SK-N-MC (cell line): ENCODE data around the gene ARVCF.

Experiments
- DNase-seq: peaks from one replicate; pipeline ENCODE4 v3.0.0-alpha.2; 2011; ENCODE audit warnings: low read depth, low spot score
- H3K27ac ChIP-seq: fragments of 200-600 bp; sonication (generic); 2 replicates; pipeline ENCODE4 v1.5.1; 2016; ENCODE audit warnings: mixed run types
- H3K36me3 ChIP-seq: fragments of 200-600 bp; sonication (generic); 2 replicates; pipeline ENCODE4 v1.6.1; 2017; ENCODE audit warnings: antibody characterized with exemption, low read length, mixed read lengths; ENCODE audit not compliant: insufficient read depth
- H3K4me3 ChIP-seq: fragments of 200-600 bp; sonication (generic); 2 replicates; pipeline ENCODE4 v1.5.1; 2016
- H3K9ac ChIP-seq: fragments of 200-600 bp; sonication (generic); 2 replicates; pipeline ENCODE4 v1.8.0; 2017; ENCODE audit warnings: mixed run types, mixed read lengths; ENCODE audit not compliant: insufficient read length
- H3K9me3 ChIP-seq: fragments of 200-600 bp; sonication (generic); 2 replicates; pipeline ENCODE4 v1.6.1; 2017; ENCODE audit warnings: low read depth, mild to moderate bottlenecking, antibody characterized with exemption, low read length, moderate library complexity, mixed read lengths
- EZH2 ChIP-seq: fragments of 200-600 bp; sonication (generic); IDR thresholded peaks from one replicate; pipeline ENCODE4 v1.6.1; 2017; ENCODE audit warnings: antibody characterized with exemption
- FOXP2 ChIP-seq: optimal IDR thresholded peaks from 2 replicates; pipeline ENCODE3; 2011; ENCODE audit warnings: mild to moderate bottlenecking, moderate library complexity; ENCODE audit not compliant: insufficient read depth; ENCODE audit errors: extremely low read length, control extremely low read depth
- POLR2AphosphoS5 ChIP-seq: IDR thresholded peaks from 2 replicates; pipeline ENCODE4 v1.6.1; 2012; ENCODE audit warnings: mild to moderate bottlenecking, low read depth, low read length, borderline replicate concordance

ARVCF gene

GRCh38 chr22:20054485-20054884, 37.9 kb upstream of the ARVCF start:
- Histone ChIP-seq H3K9ac (no peak overlapping the region), H3K36me3 (no peaks in the 10 kb centered on the region), H3K27ac (no peak overlapping the region), H3K4me3 (no peak overlapping the region), H3K9me3 (no peaks in the 10 kb centered on the region)
- TF ChIP-seq EZH2: no peak
- TF ChIP-seq FOXP2: no peak
- no peak for TF ChIP-seq POLR2AphosphoS5
- no peak for DNase-seq

- no peak overlapping the region for H3K27ac ChIP-seq
- DNase-seq: no peak
- H3K36me3 ChIP-seq: 0 out of 2 replicates have a peak, but pooled peaks cover 2% of the 10 kb centered on the region
- TF ChIP-seq EZH2 (no peak), FOXP2 (no peak), POLR2AphosphoS5 (no peak)
- no peaks in the 10 kb centered on the region for H3K9me3 ChIP-seq
- H3K9ac ChIP-seq: no peak overlapping the region
- no peak overlapping the region for H3K4me3 ChIP-seq
Measured at GRCh38 chr22:20054034-20054427, 37.4 kb upstream of the ARVCF start.

GRCh38 chr22:20053407-20054033, 36.9 kb upstream of the ARVCF start:
- no peak for TF ChIP-seq POLR2AphosphoS5
- H3K9ac ChIP-seq: no peak overlapping the region
- H3K9me3 ChIP-seq: no peaks in the 10 kb centered on the region
- DNase-seq: no peak
- H3K27ac ChIP-seq: no peak overlapping the region
- H3K36me3 ChIP-seq: 0 out of 2 replicates have a peak, but pooled peaks cover 3% of the 10 kb centered on the region
- H3K4me3 ChIP-seq: no peak overlapping the region

- TF ChIP-seq FOXP2 (no peak), POLR2AphosphoS5 (no peak), EZH2 (no peak)
- DNase-seq: no peak
- no peaks in the 10 kb centered on the region for H3K9me3 ChIP-seq
- no peak overlapping the region for H3K9ac ChIP-seq
- H3K36me3 ChIP-seq: peaks cover 6% of the 10 kb centered on the region; the same call in 1 of the 2 replicates
- H3K4me3 ChIP-seq: no peak overlapping the region
- H3K27ac ChIP-seq: no peak overlapping the region
Measured at GRCh38 chr22:20052309-20053259, 36.0 kb upstream of the ARVCF start.

- no peak overlapping the region for H3K9ac ChIP-seq
- TF ChIP-seq POLR2AphosphoS5 (no peak), FOXP2 (no peak), EZH2 (no peak)
- no peaks in the 10 kb centered on the region for H3K9me3 ChIP-seq
- H3K27ac ChIP-seq: no peak overlapping the region
- no peak for DNase-seq
- H3K36me3 ChIP-seq: peaks cover 6% of the 10 kb centered on the region; the same call in 1 of the 2 replicates
- no peak overlapping the region for H3K4me3 ChIP-seq
Measured at GRCh38 chr22:20051927-20052308, 35.3 kb upstream of the ARVCF start.

- H3K9me3 ChIP-seq: no peaks in the 10 kb centered on the region
- H3K27ac ChIP-seq: no peak overlapping the region
- peaks cover 6% of the 10 kb centered on the region; the same call in 1 of the 2 replicates for H3K36me3 ChIP-seq
- H3K4me3 ChIP-seq: no peak overlapping the region
- TF ChIP-seq EZH2: no peak
- H3K9ac ChIP-seq: no peak overlapping the region
- no peak for DNase-seq
Measured at GRCh38 chr22:20046730-20047129, 30.1 kb upstream of the ARVCF start.

- H3K36me3 ChIP-seq: peaks cover 6% of the 10 kb centered on the region; the same call in 1 of the 2 replicates
- no peak overlapping the region for H3K27ac ChIP-seq
- TF ChIP-seq FOXP2 (no peak), EZH2 (no peak), POLR2AphosphoS5 (no peak)
- no peak overlapping the region for H3K4me3 ChIP-seq
- no peak for DNase-seq
- no peak overlapping the region for H3K9ac ChIP-seq
- H3K9me3 ChIP-seq: no peaks in the 10 kb centered on the region
Measured at GRCh38 chr22:20044495-20045151, 28.0 kb upstream of the ARVCF start.

GRCh38 chr22:20043997-20044342, 27.3 kb upstream of the ARVCF start:
- no peak overlapping the region for H3K4me3 ChIP-seq
- H3K9ac ChIP-seq: no peak overlapping the region
- TF ChIP-seq FOXP2: no peak
- TF ChIP-seq EZH2: no peak
- no peak for TF ChIP-seq POLR2AphosphoS5
- H3K27ac ChIP-seq: no peak overlapping the region
- no peak for DNase-seq
- peaks cover 4% of the 10 kb centered on the region; the same call in 1 of the 2 replicates for H3K36me3 ChIP-seq
- no peaks in the 10 kb centered on the region for H3K9me3 ChIP-seq
